ENCODE data around the gene BRSK1. TPM values are rescaled to one million over a fixed set of nuclear protein-coding genes. Genes with fewer than 3 reads are reported as not detected.
"Not testable (repeated sequence)": the region's sequence is repeated elsewhere in the genome, so short reads cannot be mapped to it uniquely, and the experiment has no call there.

BRSK1 gene
- total RNA-seq, 4 donors from 2014 or later = 0.68 to 2.3 (median 1.6) TPM

GRCh38 chr19:55324662-55325061 is 40.9 kb downstream of the BRSK1 start:
- H3K4me1 ChIP-seq = no peaks in the 10 kb centered on the region
- H3K27me3 ChIP-seq = peaks cover 14% of the 10 kb centered on the region
- H3K36me3 ChIP-seq = no peaks in the 10 kb centered on the region
- no peak overlapping the region for H3K27ac ChIP-seq
- 67% methylated on average over 6 of the region's 6 CpGs for WGBS
- no peak for TF ChIP-seq CTCF (IDR thresholded peaks at IDR 0.05)
- no peak for TF ChIP-seq POLR2A (IDR thresholded peaks at IDR 0.05)
- TF ChIP-seq POLR2AphosphoS5 (IDR thresholded peaks at IDR 0.05) = no peak
- no peak for TF ChIP-seq EP300 (IDR thresholded peaks at IDR 0.05)
- H3K9me3 ChIP-seq = no peaks in the 10 kb centered on the region
- no peak for DNase-seq (ENCODE audit: low spot score in 2 of 2)
- H3K4me3 ChIP-seq = no peak overlapping the region

GRCh38 chr19:55325172-55325571 is 41.4 kb downstream of the BRSK1 start, which contains the start of gene TMEM150B:
TMEM150B (minus strand) TSS chr19:55325341; CDS start chr19:55321036, 4,305 bp downstream.
- H3K4me3 ChIP-seq = no peak within 1 kb of the TSS
- no peaks in the 10 kb centered on the region for H3K36me3 ChIP-seq
- no peak for TF ChIP-seq POLR2AphosphoS5 (IDR thresholded peaks at IDR 0.05)
- no peak for TF ChIP-seq EP300 (IDR thresholded peaks at IDR 0.05)
- no peak for TF ChIP-seq CTCF (IDR thresholded peaks at IDR 0.05)
- TF ChIP-seq POLR2A (IDR thresholded peaks at IDR 0.05) = no peak
- 80% methylated on average over 14 of the region's 14 CpGs for WGBS
- peaks cover 9% of the 10 kb centered on the region for H3K27me3 ChIP-seq
- H3K27ac ChIP-seq = no peak within 1 kb of the TSS
- H3K9me3 ChIP-seq = no peaks in the 10 kb centered on the region
- no peak for DNase-seq (ENCODE audit: low spot score in 2 of 2)
- no peaks in the 10 kb centered on the region for H3K4me1 ChIP-seq

GRCh38 chr19:55328774-55329318 is 45.0 kb downstream of the BRSK1 start:
- not testable (repeated sequence) for H3K27ac ChIP-seq; H3K36me3 ChIP-seq; DNase-seq (ENCODE audit: low spot score in 2 of 2); H3K4me1 ChIP-seq; H3K27me3 ChIP-seq; H3K4me3 ChIP-seq; H3K9me3 ChIP-seq
- WGBS = 63% methylated on average over 4 of the region's 4 CpGs

GRCh38 chr19:55329791-55330190 is 46.0 kb downstream of the BRSK1 start:
- not testable (repeated sequence) for H3K36me3 ChIP-seq; DNase-seq (ENCODE audit: low spot score in 2 of 2); H3K27ac ChIP-seq; H3K9me3 ChIP-seq; H3K4me3 ChIP-seq; H3K4me1 ChIP-seq
- WGBS = 87% methylated on average over 6 of the region's 6 CpGs
- peaks cover 12% of the 10 kb centered on the region for H3K27me3 ChIP-seq

- H3K27ac ChIP-seq = no peak overlapping the region
- H3K9me3 ChIP-seq = no peaks in the 10 kb centered on the region
- 80% methylated on average over 11 of the region's 11 CpGs for WGBS
- peaks cover 12% of the 10 kb centered on the region for H3K27me3 ChIP-seq
- no peak for DNase-seq (ENCODE audit: low spot score in 2 of 2)
- H3K4me1 ChIP-seq = peaks cover 9% of the 10 kb centered on the region
- H3K36me3 ChIP-seq = no peaks in the 10 kb centered on the region
- no peak for TF ChIP-seq CTCF (IDR thresholded peaks at IDR 0.05)
- no peak for TF ChIP-seq EP300 (IDR thresholded peaks at IDR 0.05)
- no peak for TF ChIP-seq POLR2AphosphoS5 (IDR thresholded peaks at IDR 0.05)
- TF ChIP-seq POLR2A (IDR thresholded peaks at IDR 0.05) = no peak
- no peak overlapping the region for H3K4me3 ChIP-seq
These were observed 50.1 kb downstream of the BRSK1 start for GRCh38 chr19:55333870-55334269.

GRCh38 chr19:55336101-55336500 is 52.3 kb downstream of the BRSK1 start:
- Histone ChIP-seq H3K36me3 (no peaks in the 10 kb centered on the region), H3K27ac (no peak overlapping the region), H3K4me3 (no peak overlapping the region), H3K9me3 (no peaks in the 10 kb centered on the region), H3K27me3 (peaks cover 12% of the 10 kb centered on the region), H3K4me1 (peaks cover 23% of the 10 kb centered on the region)
- 36% methylated on average over 7 of the region's 7 CpGs for WGBS
- no peak for DNase-seq (ENCODE audit: low spot score in 2 of 2)
- TF ChIP-seq POLR2AphosphoS5 (IDR thresholded peaks at IDR 0.05) = peak in 1 of 3 donors; percentile 25
- TF ChIP-seq EP300 (IDR thresholded peaks at IDR 0.05) = no peak
- no peak for TF ChIP-seq POLR2A (IDR thresholded peaks at IDR 0.05)
- TF ChIP-seq CTCF (IDR thresholded peaks at IDR 0.05) = no peak
